Fibroblast of skin of abdomen (primary cell): ENCODE measurements around the gene SFN.
"Not testable (repeated sequence)": the region's sequence is repeated elsewhere in the genome, so short reads cannot be mapped to it uniquely, and the experiment has no call there.

Experiments
- DNase-seq: peaks from one replicate; pipeline ENCODE4 v3.0.0-alpha.2; 2013

Gene SFN

GRCh38 chr1:26873097-26873496, 10.1 kb downstream of the SFN start:
- not testable (repeated sequence) for DNase-seq

GRCh38 chr1:26874896-26875295, 11.9 kb downstream of the SFN start:
- no peak for DNase-seq

GRCh38 chr1:26877326-26877725, 14.4 kb downstream of the SFN start:
- DNase-seq = no peak

- no peak for DNase-seq
These were observed 16.8 kb downstream of the SFN start for GRCh38 chr1:26879793-26880192.

GRCh38 chr1:26881611-26882010, 18.7 kb downstream of the SFN start:
- DNase-seq = not testable (repeated sequence)

- no peak for DNase-seq
These were observed 19.9 kb downstream of the SFN start for GRCh38 chr1:26882696-26883463.

GRCh38 chr1:26887125-26887524, 24.2 kb downstream of the SFN start:
- peak; percentile 22 for DNase-seq

- no peak for DNase-seq
These were observed 25.3 kb downstream of the SFN start for GRCh38 chr1:26888231-26888630.

- DNase-seq = peak; percentile 69
These were observed 26.9 kb downstream of the SFN start, which contains the start of gene GPN2 for GRCh38 chr1:26889551-26890466. GPN2 (minus strand) TSS chr1:26890283; CDS start chr1:26890096, 187 bp downstream.

GRCh38 chr1:26890467-26890796, 27.5 kb downstream of the SFN start:
- peak; percentile 6 for DNase-seq

GRCh38 chr1:26894263-26894662, 31.3 kb downstream of the SFN start:
- no peak for DNase-seq

- no peak for DNase-seq
These were observed 34.4 kb downstream of the SFN start for GRCh38 chr1:26897351-26897750.

- DNase-seq = peak; percentile 94
These were observed 37.3 kb downstream of the SFN start, which contains the start of gene GPATCH3 for GRCh38 chr1:26900001-26900814. GPATCH3 (minus strand) TSS chr1:26900467; CDS start chr1:26900442, 25 bp downstream.

GRCh38 chr1:26900815-26901511, 38.0 kb downstream of the SFN start:
- DNase-seq = no peak

GRCh38 chr1:26907071-26907917, 44.3 kb downstream of the SFN start:
- DNase-seq = peak; percentile 18

GRCh38 chr1:26909951-26910342, 47.0 kb downstream of the SFN start:
- DNase-seq = no peak

- no peak for DNase-seq
These were observed 47.6 kb downstream of the SFN start for GRCh38 chr1:26910343-26911160.

GRCh38 chr1:26911399-26912146, 48.6 kb downstream of the SFN start:
- no peak for DNase-seq

- no peak for DNase-seq
These were observed 49.2 kb downstream of the SFN start for GRCh38 chr1:26912147-26912490.

- DNase-seq = no peak
These were observed 50.4 kb downstream of the SFN start for GRCh38 chr1:26913389-26913753.
